ENCODE measurements around the gene GNPTAB. TPM values are rescaled to one million over a fixed set of nuclear protein-coding genes. Genes with fewer than 3 reads are reported as not detected.

The GNPTAB gene
- total RNA-seq, 1 donor from 2014 or later, result 28.2 TPM

DNA sequence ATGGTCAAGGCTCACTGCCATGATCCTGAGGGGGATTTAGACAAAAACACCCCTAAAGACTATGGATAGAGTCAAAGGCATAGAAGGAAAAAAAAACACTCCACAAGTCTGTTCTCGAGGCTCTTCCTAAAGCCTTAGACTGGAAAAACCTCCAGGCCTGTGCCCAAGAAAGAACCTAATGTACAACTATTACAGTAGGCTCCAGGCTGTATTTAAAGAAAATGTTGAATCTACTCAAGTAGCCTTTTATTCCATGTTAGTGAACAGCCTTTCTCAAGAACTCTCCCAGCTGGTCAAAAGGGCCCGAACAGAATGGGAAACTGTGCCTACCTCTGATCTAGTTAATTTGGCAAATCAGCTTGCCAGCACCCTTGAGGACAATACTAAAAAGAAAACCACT lies 28.3 kb downstream of the GNPTAB start:
- no peak for DNase-seq

DNA sequence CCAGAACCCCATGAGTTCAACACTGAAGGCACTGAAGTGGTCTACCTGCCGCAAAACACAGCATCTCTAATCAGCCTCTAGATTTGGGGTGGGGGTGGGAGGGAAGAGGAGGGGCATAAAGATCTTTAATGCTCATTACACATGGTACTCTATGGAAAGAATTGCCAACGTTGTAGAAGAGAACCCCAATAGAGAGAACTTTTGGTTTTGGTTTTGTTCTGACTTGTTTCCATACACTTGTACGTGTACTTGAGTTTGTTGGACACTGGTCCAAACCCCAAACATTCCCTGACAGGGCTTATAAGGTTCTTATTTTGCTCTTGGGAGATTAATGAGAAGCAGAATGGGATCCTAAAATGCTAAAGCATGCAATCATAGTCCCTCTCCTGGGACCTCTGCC lies 31.0 kb downstream of the GNPTAB start:
- DNase-seq, result no peak

DNA sequence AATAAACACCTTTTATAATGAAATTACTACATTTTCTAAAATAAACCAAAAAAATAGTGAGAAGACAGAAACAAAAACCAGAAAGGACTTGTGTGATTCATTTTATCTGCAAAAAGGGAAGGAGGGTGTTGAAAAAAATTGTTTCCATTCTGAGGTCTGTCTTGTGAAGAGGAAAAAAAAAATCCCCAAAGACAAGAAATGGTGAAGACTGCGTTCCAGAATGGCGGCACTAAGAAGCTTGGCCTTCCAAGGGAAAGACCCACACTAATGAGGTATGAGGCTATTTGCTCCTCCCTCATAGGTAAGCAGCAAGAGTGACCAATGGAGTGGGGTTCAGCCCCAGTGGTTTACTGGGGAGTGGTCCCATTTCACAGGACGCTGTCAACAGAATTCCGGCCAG lies 35.0 kb downstream of the GNPTAB start:
- no peak for DNase-seq

DNA sequence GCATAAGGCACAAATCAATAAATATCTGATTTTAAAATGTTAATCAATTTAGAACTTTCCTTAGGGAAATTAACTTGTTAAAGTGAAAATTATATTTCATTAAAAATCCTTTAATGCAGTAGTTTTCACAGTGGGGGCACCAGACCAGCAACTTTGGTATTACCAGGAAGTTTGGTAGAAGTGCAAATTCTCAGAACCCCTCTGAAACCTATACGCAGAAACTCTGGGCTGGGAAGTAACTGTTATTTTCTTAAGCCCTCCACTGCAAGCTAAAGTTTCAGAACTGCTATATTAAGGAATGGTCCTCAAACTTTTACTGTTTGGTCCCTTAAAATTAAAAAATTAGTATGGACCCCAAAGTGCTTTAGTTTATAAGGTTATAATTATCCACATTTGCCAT lies 35.7 kb downstream of the GNPTAB start:
- DNase-seq, result no peak

DNA sequence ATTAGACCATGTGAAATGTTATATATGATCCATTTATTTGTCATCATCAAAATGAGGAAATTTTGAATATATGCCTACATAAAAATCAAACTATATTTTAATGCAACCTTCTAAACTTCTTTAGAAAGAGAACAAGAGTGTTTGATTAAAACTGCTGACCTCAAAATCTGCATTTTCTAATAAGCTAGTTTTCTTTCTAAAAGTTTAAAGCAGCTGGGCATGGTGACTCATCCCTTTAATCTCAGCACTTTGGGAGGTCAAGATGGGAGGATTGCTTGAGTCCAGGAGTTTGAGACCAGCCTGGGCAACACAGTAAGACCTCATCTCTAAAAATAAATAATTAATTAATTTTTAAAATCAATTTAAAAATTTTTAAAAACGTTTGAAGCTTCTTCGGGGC lies 36.2 kb downstream of the GNPTAB start:
- DNase-seq, result no peak

DNA sequence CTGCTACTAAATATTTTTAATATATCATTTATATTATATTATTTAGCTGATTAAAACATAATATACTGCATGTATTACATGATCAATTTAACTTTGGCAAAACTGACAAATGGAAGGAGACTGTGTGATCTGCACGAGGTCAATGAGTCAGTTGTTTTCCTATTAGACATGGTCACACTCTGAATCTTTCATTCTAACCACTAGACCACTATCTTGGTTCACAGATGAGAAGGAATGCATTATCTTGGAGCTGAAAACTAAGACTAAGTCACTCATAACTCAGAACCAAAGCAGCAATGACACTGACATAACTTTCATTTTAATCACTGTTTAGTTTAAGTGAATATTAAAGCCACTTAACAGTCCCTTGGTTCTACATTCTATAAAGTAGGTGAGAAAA lies 37.4 kb downstream of the GNPTAB start:
- DNase-seq, result peak; percentile 32

DNA sequence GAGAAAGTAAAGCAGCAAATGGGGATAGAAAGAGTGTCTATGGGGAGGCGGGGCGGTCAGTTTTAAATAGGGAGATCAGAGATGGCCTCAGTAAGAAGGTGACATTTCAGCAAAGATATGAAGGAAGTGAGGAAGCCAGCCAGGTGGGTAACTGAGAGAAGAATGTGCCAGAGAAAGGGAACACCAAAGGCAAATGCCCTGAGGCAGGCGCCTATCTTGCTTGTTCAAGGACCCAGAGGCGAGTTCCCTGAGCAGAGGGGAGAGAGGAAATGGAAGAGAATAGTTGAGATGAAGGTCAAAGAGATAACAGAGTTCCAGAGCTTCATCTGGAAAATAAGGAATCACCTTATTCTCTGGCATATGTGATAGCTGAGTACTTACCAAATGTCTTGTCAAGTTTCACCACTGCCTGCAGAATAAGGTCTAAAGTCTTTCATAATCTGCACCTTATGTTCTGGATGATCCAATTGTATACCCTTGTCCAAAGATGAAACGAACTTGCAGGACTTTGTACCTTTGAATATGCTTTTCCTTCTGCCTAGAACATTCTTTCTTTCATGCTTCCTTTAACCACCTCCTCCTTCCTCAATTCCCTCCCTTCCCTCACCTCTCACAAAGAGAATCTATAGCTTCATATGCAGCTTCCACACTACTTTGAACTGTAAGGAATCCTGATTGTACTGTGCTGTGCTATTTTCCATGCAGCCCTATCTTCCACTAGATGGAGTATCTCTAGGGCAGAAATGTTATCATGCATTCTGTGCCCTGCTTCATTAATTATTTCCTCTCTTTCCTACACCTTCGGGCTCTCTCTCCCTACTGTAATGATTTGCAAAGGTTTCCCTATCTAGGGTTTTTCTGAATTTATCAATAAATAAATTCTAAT lies 38.5 kb downstream of the GNPTAB start:
- peak; percentile 41 for DNase-seq

DNA sequence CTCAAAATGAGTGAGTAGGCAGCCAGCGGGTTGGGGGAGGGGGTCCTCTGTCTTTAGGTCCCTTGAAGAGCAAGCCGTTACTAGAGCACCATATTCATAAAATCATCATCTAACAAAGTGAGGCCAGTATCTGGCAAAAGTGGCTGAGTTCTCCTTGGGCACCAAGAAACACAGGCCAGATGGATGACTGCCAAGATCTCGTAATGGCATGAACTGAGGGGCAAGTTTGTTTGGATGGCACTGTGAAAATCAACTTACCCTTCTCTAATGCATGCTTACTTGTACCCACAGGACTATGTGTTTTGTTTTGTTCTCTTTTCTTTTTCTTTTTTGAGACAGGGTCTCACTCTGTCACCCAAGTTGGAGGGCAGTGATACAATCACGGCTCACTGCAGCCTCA lies 41.6 kb downstream of the GNPTAB start:
- DNase-seq, result no peak

DNA sequence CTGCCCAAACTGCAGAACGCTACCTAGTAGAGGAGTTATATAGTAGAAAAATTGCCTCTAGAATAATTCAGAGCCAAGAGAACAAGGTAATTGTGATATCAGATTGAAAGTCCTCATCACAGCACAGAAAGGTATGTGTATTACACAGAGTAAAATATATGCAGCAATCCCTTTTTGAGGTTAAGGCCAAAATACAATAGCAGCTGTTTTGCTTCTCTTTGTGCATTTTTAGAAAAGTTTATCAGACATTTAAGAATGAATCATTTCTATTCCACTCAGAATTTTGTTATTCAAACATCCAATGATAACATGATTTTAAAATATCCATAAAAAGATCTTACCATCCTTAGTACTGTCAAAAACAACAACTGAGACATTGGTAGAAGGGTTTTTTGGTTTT lies 45.1 kb downstream of the GNPTAB start:
- no peak for DNase-seq

DNA sequence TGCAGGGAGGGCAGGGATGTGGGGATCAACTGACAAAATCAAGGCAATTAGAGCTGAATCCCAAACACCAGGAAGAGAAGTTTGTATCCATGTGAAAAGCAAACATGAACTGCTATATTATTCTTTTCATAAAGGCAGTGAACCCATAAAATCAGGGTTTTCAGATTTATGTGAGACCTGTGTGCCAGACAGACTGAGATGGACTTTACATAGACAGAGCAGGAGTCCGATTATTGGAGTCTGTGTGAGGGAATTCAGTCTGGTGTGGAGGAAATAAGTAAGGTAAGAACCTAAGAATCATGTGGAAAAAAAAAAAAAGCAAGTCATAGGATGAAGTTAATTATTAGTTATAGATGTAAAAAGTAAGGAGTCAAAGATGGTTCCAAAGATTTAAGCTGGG lies 46.4 kb downstream of the GNPTAB start:
- DNase-seq, result no peak

DNA sequence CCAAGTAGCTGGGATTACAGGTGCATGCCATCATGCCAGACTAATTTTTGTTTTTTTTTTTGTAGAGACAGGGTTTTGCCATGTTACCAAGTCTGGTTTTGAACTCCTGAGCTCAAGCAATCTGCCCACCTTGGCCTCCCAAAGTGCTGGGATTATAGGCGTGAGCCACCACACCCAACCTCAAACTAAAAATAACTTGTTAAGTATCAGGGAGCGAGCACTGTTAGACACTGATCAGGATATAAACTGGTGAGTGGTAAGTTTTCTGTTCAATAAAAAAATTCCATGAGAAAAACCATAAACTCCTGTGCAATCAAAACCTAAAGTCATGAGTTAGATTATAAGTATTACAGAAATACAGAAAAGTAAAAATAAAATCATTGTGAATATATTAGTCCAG lies 46.9 kb downstream of the GNPTAB start:
- no peak for DNase-seq

DNA sequence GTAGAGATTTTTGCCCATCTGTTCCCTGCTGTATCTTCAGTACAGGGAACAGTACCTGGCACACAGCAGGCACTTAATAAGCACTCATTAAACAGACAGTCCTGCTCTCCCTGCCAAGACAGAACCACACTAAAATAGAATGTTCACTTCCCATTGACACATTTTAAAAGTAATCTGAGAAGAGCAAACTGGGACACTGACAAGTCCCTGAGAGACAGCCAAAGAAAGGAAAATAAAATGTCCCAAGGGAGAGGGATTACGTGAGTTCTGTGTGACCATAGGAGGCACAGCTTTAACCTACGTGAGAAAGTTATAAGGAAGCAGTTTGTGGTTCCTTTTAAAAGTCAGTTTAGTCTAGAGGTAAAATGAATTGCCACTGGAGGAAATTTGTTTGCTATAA lies 47.6 kb downstream of the GNPTAB start:
- no peak for DNase-seq

DNA sequence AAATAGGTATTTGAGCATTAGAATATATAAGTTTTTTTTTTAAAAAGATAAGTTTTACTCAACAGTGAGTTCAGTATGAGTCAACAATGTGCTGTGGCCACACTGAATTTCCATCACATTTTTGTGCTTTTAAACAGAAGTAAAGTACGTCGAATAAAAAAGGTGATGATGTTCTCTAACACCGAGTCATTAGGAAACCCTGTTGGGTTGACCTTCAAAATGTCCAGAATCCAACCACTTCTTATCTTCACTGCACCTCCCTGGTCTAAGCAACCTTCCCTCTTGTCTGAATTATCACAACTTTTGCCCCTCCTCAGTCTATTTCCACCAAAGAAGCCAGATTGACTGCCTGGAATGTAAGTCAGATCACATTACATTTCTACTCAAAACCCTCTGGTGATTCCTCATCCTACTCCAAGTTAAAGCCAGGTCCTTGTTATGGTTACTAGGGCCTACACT lies 48.5 kb downstream of the GNPTAB start:
- DNase-seq, result no peak

DNA sequence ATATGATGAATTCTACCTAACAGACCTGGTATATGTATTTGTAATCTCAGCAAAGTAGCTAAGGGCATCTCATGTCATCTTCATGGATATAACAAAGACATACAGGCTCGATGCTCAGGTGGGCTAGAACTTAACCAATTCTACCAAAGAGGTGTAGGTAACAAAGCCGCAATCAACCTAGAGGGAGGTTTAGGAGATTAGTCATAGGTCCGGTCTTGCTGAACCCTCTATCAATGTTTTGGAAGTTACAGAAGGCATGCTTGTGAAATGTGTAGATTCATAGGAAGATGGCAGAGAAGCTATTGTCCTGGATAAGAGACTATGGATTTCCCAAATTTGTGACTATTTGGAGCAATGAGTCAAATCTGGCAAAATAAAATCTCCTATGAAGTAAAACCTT lies 48.9 kb downstream of the GNPTAB start:
- DNase-seq, result no peak

DNA sequence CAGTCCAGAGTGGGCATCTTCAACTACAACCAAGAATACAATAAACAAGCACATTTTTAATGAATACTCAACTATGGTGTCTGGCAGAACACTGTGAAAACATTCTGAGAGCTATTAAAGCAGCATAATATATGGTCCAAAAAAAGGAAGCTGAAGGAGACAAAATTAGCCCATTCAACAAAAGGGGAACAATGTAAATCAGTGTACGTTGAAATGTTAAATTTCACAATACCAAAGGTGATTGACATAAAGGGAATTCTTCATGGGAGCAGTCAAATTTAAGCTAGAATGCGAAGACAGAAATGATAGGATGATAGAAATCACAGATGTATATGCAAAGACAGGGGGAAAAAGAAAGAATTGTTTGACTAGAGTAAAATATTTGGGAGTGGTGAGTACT lies 50.2 kb downstream of the GNPTAB start:
- no peak for DNase-seq

DNA sequence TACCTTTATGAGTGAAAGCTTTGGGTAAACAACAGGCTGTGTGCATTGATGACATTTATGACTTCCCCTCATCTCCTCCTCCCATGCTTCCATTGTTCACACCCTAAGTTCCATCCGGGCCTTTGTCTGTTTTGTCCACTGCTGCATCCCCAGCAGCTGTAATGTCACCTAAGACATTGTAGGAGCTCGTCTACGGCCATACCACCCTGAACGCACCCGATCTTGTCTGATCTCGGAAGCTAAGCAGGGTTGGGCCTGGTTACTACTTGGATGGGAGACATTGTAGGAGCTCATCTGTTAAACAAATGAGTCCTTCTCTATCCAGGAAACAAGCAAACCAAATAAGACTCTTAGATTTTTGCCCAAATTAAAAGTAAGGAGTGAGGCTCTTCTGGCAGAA lies 51.1 kb downstream of the GNPTAB start:
- no peak for DNase-seq

DNA sequence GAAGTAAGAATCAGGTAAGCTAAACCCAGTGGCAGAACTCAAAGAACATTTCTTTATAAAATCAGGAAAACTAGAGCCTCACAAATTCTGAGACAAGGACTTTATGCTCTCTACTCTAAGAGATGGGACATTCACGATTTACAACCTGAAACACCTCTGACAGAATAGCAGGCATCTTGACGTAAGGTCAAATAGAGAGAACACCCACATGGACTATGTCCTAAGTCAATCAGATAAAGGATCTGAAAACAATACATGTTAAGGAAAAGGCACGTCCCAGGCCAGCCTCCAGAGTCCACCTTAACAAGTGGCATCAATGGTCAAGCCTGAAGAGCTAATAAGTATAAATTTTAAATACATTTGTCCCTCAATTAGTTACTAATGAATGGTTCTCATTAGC lies 51.6 kb downstream of the GNPTAB start:
- no peak for DNase-seq

DNA sequence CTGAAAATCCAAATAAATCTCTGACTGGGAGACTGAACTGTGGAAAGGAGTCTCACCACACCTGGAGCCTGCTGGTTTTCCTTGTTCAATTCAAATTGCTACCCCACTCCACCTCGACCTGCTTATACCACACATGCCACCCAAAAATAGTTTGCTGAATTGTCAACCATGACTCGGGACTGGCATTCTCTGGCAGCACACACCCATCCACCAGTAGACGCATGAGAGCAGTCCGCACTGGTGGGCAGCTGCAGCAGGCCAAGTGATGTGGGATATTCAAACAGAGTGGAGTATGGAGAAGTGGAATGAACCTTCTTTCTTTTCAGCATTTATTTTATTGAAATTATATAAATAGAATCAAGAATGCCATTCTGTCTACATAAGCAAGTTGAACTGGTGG lies 52.8 kb downstream of the GNPTAB start:
- DNase-seq, result no peak

DNA sequence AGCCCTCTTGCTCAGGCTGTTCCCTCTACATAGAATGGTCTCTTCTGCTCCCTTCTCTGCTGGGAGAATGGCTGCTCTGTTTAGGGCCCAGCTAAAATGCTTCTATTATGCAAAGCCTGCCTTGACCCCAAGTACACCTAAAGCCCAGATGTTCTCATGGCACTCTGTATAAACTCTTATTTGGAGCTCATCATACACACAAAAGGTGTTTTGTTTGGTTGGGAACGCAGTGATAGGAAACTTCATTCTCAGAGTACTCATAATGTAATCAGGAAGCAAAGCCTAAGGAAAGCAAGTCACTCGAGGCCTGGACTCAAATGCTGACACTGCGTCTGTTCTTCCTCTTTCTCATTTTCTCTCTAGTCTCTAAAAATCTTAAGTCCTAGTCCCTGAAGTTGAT lies 53.3 kb downstream of the GNPTAB start:
- DNase-seq, result no peak

DNA sequence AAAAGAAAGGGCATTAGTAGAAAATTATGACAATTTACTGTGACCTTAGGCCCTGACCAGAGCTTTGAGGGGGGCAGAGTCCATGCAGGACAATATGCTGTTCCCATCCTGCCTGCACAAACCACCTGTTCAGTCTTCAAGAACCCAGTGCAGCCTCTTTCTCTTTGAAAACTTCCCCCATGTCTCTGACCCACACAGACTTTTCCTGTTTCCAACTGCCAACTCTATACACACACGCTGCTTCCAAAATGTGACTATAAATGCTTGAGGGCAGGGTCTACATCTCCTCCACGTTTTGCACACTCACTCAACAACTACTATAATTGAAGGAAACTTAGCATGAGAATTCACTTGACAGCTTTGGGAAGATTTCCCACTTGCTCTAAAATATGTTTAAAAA lies 54.9 kb downstream of the GNPTAB start:
- DNase-seq, result no peak

DNA sequence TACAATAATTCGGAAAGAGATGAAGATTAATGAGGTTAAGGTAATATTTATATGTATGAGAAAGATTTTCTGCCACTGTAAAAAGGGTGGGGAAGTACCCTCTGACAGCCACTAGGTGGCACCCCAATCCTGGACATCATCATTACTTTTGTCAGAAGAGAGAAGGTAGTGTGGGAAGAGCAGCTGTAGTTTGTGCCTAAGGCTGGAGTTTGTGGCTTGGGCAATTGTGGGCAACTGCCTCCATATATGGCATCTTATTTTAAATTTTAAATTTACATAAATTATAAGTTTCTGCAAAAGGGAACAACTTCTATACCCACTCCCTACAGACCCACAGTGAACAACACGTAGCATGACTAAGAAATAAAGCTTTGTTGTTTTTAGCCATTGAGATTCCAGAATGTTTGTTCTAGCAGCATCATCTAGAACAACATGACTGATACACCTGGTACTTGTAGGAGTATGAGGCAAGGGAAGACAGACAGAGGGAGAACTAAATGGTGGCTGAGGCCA lies 57.1 kb downstream of the GNPTAB start:
- DNase-seq, result peak; percentile 85

DNA sequence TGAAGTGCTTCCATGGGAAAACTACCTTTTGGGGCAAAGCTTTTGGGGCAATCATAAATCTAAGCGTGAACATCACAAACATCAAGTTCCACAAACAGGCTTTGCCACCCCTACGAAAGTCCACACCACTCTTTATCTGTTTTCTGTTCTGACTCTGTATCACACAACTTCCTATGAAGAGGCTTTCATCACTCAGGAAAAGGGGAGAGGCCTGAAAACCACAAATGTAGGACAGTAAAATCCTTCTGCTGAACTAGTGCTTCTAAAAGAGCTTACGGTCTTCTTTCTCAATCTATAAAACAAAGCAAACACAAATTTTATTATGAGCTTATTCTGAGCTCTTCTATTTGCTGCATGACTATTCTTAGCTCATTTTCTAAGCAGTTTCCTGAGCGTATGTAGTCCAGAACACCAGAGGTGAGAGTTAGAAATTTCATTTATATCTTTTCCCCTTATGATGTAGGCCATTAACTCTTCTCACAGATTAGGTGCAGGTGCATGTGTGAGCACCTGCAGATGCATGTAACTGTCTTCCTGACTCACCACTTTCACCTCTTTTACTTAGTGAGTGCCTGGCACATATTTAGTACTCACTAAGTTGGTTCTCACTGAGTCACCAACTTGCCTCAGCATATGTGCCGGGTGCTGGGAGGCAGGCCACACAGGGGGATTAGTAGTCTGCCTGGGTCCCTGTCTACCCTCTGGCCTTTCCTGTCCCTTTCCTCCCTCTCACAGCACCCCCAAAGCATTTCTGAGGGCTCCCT lies 58.6 kb downstream of the GNPTAB start:
- DNase-seq, result no peak

DNA sequence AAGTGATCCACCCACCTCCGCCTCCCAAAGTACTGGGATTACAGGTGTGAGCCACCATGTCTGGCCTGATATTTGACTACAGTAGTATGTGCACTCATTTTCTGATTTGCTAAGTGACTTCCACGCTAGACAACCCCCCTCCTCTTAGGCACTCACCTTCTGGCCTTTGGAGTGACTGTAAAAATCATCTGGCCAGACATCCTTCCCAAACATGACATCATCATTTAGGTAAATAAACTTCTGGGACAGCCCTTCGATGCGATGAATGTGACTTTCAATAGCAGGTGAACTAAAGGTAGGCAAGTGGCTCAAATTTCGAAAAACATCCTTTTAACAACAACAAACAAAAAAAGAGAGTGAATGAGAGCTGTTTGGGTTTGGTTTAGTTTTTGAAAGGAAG lies 60.9 kb downstream of the GNPTAB start:
- DNase-seq, result no peak

DNA sequence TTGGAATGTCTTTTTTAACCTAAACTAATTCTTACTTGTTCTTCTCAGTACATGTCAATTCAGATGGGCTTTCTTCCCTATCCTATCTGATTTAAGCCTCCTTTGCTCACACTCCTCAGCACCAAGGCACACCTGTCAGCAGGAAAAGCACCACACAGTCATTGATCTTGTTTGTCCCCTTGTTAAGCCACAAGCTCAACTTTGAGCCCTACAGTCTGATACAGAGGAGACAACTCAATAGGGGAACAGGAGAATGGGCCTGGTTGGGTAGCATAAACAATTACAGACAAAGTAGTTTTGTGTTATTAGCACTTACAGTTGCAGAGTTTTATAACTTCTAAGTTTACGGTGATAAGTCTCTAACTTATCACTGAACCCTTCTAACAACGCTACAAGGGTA lies 62.0 kb downstream of the GNPTAB start:
- DNase-seq, result no peak

Data from dermis blood vessel endothelial cell (primary cell).